Erythroblast (primary cell): ENCODE data around the gene PPP3CA.
"Not testable (repeated sequence)": the region's sequence is repeated elsewhere in the genome, so short reads cannot be mapped to it uniquely, and the experiment has no call there.

Experiments used
- DNase-seq, 2 experiments: peaks; one replicate each; lab custom pipeline; 2025; lab: John Stamatoyannopoulos, UW
- GATA1 ChIP-seq: IDR thresholded peaks from 2 replicates; pipeline ENCODE4 v1.6.1; 2011; ENCODE audit warnings: low read depth, mild to moderate bottlenecking, control low read depth, low read length, moderate library complexity
- POLR2A ChIP-seq: IDR thresholded peaks from 2 replicates; pipeline ENCODE4 v1.6.1; 2011; ENCODE audit warnings: mild to moderate bottlenecking, low read length

Gene PPP3CA

DNA sequence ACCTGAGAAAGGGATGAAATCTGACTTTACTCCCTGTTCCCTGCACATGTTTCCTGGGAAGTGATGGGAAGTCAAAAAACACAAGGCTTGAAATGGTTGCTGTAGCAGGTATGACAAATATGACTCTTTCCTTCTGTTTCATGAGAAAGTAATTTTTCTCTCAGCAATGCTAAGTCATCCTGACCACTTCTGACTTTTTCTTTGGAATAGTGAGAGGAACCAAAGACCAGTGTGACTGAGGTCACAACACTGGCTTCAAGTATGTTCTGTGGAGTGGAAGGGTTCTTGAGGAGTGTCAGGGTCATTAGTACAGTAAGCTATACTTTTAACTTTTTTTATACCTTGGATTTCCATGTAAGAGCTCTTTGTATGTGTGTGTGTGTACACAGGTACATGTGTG lies 225.3 kb downstream of the PPP3CA start:
- TF ChIP-seq POLR2A: no peak
- TF ChIP-seq GATA1: no peak
- no peak for DNase-seq

DNA sequence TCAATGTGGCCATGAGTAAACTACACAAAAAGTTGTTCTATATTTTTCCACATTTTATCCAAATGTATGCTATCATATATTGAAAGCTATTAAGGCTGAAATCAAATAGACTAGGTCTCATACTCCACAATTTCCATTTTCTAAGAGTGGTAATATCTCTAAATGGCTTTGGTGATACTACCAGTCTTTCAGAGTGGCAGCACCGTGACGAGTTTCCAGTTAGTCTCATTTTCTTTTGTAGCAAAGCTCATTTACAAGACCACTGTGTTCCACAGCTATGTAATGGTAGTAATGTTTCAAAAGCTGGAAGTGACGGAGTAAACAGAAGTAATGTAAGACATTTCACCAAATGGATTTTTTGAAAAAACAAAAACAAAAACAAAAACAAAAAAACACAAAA lies 228.2 kb downstream of the PPP3CA start:
- no peak for DNase-seq
- TF ChIP-seq POLR2A: no peak
- no peak for TF ChIP-seq GATA1

DNA sequence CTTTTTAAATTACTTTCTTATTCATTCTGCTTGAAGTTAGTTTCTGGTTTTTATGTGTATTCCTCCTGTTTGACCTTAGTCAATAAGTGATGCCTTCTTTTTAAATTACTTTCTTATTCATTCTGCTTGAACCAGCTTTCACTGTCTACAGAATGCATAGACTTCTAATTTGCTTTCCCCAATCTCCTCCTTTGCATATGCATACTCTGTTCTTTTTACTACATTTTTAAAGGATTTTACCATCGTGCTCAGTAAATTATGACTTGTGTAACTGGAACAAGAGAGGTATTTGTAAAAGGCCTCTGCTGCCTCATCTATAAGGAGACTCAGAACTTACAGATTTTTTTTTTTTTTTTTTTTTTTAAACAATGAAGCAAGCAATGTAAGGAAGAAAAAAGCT lies 228.7 kb downstream of the PPP3CA start:
- no peak for DNase-seq
- no peak for TF ChIP-seq POLR2A
- TF ChIP-seq GATA1: no peak

DNA sequence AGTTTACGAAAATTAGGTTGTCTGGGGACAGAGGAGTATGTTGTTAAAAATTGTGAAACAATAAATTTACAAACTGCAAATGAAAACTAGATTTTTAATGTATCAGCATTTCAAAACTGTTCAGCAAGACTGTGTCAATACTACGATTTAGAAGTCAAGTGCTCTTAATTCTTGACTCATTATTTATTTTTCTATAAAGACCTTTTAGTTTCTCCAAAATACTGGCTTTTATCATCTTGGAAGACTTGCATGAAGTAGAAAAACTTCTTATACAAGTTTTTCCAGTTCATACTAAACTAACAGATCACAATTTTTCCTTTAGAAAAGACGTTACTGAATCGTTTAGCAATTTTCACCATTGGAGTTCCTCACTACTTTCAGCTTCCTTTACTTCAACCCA lies 231.4 kb downstream of the PPP3CA start:
- TF ChIP-seq GATA1 (no peak), POLR2A (no peak)
- no peak for DNase-seq

DNA sequence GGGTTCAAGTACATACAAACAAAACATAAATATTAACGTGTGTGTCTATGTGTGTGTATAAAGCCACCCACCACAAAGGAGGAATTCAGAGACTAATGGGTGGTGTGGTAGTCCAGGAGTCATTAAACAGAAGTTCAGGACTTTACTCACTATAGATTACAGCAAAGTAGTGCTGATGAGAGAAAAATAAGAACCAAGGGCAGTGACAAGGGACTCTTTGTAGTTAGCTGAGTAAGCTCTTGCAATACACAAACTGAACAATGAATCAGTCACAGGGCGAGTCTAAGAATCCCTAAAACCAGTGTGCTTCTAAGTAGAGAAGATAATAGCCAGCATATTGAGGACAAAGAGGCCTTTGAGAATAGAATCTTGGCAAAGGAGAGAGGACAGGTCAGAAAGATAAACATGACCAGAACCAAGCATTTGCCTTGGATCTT lies 232.4 kb downstream of the PPP3CA start:
- TF ChIP-seq POLR2A (no peak), GATA1 (no peak)
- no peak for DNase-seq

DNA sequence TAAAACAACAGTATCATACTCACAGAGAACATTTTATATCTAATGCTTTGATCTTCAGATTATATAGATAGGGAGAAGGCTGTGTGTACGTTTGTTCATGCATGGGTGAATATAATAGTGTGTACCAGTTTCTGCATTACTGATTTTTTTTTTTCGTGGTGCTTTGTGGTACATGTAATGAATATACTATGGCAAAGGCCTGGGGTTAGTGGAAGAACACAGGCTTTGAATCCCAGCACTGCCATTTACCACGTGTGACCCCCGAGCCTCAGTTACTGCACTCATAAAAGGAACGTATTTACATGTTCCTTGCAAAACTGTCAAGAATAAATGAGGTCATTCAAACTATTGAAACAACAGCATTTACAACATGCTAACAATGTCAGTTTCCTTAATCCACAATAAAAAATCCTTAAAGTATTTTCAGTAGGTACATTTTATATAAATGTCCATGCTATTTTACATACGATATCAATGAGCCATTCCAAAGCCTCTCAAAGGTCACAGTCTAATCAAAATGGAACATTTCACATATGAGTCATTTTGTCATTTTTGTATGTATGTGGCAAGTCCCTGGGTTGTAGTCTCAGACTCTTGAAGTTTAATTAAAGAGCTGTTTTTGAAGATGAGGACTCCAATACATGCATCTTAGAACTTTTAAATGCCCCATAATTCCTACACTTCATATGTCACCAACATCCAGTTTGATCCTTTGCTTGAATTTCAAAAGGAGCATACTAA lies 242.8 kb downstream of the PPP3CA start:
- DNase-seq: peak in 1 of 2 experiments; percentile 22
- TF ChIP-seq POLR2A (no peak), GATA1 (no peak)

DNA sequence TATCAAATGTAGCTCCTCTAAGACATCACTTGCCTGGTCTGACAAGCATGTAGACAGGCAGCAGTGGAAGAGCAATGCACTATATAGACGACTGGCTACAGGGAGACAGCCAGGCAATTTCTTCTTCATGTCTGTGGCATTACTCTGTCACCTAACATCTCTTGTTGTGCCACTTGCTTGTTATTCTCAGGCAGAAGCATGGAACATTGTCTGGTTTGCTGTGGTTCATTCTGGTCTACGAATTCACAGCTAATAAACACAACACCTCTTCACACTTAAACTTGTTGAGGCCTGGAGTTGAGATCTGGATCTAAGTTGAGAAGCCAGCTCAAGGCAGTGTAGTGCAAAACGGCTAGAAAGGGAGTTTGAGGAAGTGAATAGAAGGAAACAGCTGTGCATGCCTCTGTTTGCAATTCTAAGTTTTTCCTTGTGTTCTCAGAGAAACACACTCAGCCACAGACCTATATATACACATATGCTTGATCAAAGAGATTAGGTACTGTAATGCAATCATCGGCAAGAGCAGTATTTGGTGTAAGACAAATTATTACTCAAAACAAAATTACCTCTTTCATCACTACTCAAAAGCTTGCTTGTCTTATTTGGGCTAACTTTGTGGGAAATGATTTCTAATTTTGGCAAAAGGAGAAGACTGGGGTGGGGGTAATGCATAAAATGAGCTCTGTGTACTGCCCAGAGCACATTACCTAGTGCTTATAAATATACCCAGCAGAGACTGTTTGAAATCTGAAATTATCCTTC lies 243.8 kb downstream of the PPP3CA start:
- DNase-seq: peak; percentile 12 to 65
- TF ChIP-seq POLR2A: no peak
- TF ChIP-seq GATA1: no peak

DNA sequence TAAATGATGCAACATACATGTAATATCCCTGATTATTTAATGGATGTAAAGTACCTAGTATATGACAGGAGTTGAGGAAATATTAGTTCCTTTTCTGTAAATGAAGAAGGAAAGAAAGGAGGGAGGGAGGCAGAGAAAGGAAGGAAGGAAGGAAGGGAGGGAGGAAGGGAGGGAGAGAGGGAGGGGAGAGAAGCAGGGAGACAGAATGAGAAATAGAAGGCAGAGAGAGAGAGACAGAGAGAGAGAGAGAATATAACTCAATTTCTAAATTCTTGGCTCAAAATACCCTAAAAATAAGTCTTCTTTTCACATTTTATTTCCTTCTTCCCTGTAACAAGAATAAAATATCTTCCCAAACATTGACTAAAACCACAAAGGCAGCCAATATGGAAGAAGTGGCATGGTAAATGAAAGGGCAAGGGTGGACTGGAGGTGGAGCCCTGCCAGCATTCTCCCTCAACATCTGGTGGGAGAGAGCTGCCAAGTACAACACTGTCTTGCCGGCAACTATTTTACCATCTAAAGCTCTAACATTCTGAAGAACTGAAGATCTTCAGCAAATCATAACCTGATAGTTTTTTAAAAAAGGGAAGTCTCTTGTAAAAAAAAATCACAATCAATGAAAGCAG lies 245.1 kb downstream of the PPP3CA start:
- DNase-seq: peak in 1 of 2 experiments; percentile 14
- no peak for TF ChIP-seq GATA1
- TF ChIP-seq POLR2A: no peak

DNA sequence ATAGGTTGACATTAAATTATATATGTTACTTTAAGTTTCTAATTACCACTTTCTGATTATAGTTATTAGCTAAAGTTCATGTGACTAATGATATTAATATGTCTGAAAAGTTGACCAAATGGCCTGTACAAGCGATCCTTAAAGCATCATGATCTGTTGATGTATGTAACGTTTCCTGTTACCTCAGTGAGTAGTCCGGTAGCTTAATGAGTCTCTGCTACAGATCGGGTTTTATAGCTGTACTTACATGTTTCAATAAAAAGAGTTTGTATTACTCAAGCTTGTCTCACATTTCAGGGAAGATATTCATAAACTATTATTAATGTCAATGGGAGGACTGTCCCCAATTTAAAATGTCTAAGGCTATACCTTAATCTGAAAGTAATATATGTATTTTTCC lies 246.3 kb downstream of the PPP3CA start:
- TF ChIP-seq GATA1: no peak
- no peak for TF ChIP-seq POLR2A
- no peak for DNase-seq

DNA sequence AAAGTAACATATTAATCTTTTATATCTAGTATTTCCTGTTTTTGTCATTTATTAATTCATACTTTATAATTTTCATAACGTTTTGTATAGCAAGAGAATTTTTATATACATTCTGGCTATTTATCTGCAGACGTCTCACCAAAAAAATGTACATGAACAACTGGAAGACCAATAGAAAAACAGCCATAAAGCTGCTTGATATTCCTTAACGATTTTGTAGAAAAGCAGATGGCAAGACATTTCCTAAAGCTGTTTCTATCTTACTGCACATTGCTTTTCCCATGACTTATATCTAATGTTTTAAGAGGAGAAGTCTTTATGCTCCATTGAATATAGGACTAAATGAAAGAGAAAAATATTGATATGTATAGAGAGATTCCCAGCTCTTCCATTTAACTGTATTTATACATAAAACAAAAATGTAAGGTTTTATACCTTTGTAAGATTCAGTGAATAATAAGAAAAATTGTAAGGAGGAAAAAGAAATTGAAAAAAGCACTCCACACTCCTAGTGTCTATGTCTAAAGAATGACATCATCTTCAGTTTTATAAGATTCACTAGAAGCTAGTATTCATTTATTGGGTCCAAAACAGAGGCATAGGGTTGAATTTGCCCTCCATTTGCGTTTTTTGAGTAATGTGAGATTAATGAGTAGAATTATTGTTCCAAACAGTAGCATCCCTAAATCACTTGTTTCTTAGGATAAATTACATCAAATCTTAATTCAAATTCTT lies 248.5 kb downstream of the PPP3CA start:
- DNase-seq: no peak
- TF ChIP-seq GATA1: no peak
- TF ChIP-seq POLR2A: no peak

DNA sequence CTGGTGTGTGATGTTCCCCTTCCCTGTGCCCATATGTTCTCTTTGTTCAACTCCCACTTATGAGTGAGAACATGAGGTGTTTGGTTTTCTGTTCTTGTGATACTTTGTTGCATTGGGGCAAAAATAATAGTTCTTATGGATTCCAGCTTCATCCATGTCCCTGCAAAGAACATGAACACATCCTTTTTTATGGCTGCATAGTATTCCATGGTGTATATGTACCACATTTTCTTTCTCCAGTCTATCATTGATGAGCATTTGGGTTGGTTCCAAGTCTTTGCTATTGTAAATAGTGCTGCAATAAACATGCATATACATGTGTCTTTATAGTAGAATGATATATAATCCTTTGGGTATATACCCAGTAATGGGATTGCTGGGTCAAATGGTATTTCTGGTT lies 254.7 kb downstream of the PPP3CA start:
- not testable (repeated sequence) for DNase-seq

DNA sequence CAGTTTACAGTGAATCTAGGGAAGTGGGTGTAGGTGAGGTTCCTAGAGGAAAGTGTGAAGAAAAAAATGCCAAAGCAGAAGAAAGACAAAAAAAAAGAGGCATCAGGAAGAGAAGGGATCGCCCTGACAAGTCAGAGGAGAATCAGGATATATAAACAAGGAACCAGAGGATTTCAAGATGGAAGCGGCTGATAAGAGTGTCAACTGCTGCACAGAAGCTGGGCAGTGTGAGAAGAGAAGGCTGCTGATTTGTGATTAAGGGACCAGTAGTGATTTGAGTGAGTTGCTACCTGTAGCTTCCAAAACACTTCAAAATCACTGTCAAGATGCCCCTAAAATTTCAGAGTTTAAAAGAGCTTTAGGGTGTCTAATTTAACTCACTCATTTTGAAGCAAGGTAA lies 258.2 kb downstream of the PPP3CA start:
- no peak for DNase-seq
- TF ChIP-seq POLR2A (no peak), GATA1 (no peak)

DNA sequence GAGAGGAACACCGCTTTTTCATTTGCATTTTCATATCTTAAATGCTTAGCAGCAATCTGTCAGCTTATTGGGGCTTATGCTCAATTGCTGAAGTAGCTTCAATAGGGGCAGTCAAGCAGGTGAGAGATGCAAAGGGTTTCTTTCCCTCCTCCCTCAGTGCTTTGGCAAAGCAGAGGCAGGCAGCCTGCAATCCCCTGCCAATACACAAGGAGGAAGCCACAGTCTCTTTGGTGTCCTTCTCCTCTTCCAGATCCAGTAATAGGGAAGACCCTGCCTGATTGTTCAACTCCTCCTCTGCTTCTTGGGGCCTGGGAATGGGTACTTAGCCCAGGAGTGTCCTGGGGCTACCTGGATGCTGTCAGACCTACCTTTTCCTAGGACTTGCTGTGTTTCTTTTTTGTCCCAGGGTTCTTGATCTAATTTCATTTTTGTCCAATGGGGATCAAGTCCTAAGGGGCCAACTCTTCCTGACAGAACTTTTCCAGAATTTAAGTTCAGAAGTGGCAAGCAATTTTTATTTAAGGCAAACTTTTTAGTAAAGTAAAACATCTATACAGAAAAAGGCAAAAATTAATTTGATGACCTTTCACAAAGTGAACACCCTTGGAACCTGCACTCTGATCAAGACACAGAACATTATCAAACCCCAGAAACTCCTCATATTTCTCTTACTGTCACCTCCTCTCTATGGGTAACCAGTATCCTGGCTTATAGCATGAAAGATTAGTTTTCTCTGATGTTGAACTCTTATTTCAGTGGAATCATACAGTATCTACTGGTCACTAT lies 260.3 kb downstream of the PPP3CA start:
- no peak for DNase-seq
- TF ChIP-seq POLR2A (no peak), GATA1 (no peak)
